ENCODE data around the gene SLC22A23. TPM values are rescaled to one million over a fixed set of nuclear protein-coding genes. Genes with fewer than 3 reads are reported as not detected.

The SLC22A23 gene
- total RNA-seq, 1 experiment from 2014 or later, result 38.2 TPM

- Mint-ChIP-seq H3K27me3 (ENCODE audit: low read depth) (peaks cover 12% of the 10 kb centered on the region), H3K36me3 (peaks cover 2% of the 10 kb centered on the region; the same call in 1 of the 2 replicates), H3K9me3 (no peaks in the 10 kb centered on the region; the same call in 1 of the 2 replicates), H3K27ac (no peak overlapping the region), H3K4me3 (no peak overlapping the region), H3K4me1 (peaks cover 32% of the 10 kb centered on the region)
- no peak for ATAC-seq
- CTCF ChIA-PET, result no interaction called here
- POLR2A ChIA-PET, result no interaction called here
- TF ChIP-seq E2F5 (CRISPR knock-in tag; IDR thresholded peaks at IDR 0.05) (no peak), NR3C1 (CRISPR knock-in tag; conservative IDR thresholded peaks at IDR 0.05; ENCODE audit: low read depth) (no peak), TEAD4 (CRISPR knock-in tag; IDR thresholded peaks at IDR 0.05) (no peak), ZSCAN18 (CRISPR knock-in tag; IDR thresholded peaks at IDR 0.05) (no peak), SMAD3 (CRISPR knock-in tag; IDR thresholded peaks at IDR 0.05; ENCODE audit: borderline replicate concordance) (no peak), E2F4 (CRISPR knock-in tag; IDR thresholded peaks at IDR 0.05; ENCODE audit: borderline replicate concordance, low read depth) (no peak), TEAD1 (CRISPR knock-in tag; IDR thresholded peaks at IDR 0.05) (no peak), MLX (CRISPR knock-in tag; IDR thresholded peaks at IDR 0.05) (no peak), PRDM15 (CRISPR knock-in tag; IDR thresholded peaks at IDR 0.05) (no peak), ZNF121 (CRISPR knock-in tag; IDR thresholded peaks at IDR 0.05) (no peak), FOXJ3 (CRISPR knock-in tag; IDR thresholded peaks at IDR 0.05; ENCODE audit: borderline replicate concordance) (no peak), E2F1 (CRISPR knock-in tag; IDR thresholded peaks at IDR 0.05) (no peak), TCF7 (CRISPR knock-in tag; IDR thresholded peaks at IDR 0.05; ENCODE audit: low read depth) (no peak), FOXP4 (CRISPR knock-in tag; IDR thresholded peaks at IDR 0.05) (no peak), RORB (CRISPR knock-in tag; IDR thresholded peaks at IDR 0.05) (no peak), OVOL2 (CRISPR knock-in tag; IDR thresholded peaks at IDR 0.05; ENCODE audit: borderline replicate concordance) (no peak), AR (CRISPR knock-in tag; IDR thresholded peaks at IDR 0.05) (no peak)
- no peak for DNase-seq (ENCODE audit: low spot score)
Measured at GRCh38 chr6:3468585-3468984, 11.7 kb upstream of the SLC22A23 start.
